ENCODE data around the gene KCNQ2.
"Not testable (repeated sequence)": the region's sequence is repeated elsewhere in the genome, so short reads cannot be mapped to it uniquely, and the experiment has no call there.

KCNQ2 gene

GRCh38 chr20:63488315-63489251, 16.1 kb upstream of the KCNQ2 start:
- no peak for DNase-seq

- no peak for DNase-seq
Observed at GRCh38 chr20:63487781-63488241, 15.4 kb upstream of the KCNQ2 start.

GRCh38 chr20:63487116-63487764, 14.8 kb upstream of the KCNQ2 start:
- no peak for DNase-seq

GRCh38 chr20:63486300-63486855, 13.9 kb upstream of the KCNQ2 start:
- DNase-seq: no peak

- no peak for DNase-seq
Observed at GRCh38 chr20:63484651-63485403, 12.4 kb upstream of the KCNQ2 start.

GRCh38 chr20:63484236-63484635, 11.8 kb upstream of the KCNQ2 start:
- DNase-seq: no peak

- no peak for DNase-seq
Observed at GRCh38 chr20:63483834-63484233, 11.4 kb upstream of the KCNQ2 start.

- DNase-seq: no peak
Observed at GRCh38 chr20:63482021-63482587, 9.6 kb upstream of the KCNQ2 start.

- DNase-seq: no peak
Observed at GRCh38 chr20:63481503-63481902, 9.0 kb upstream of the KCNQ2 start.

GRCh38 chr20:63479695-63480419, 7.4 kb upstream of the KCNQ2 start:
- DNase-seq: not testable (repeated sequence)

- no peak for DNase-seq
Observed at GRCh38 chr20:63478346-63479302, 6.2 kb upstream of the KCNQ2 start.

GRCh38 chr20:63477944-63478343, 5.5 kb upstream of the KCNQ2 start:
- DNase-seq: no peak

- DNase-seq: no peak
Observed at GRCh38 chr20:63477061-63477616, 4.7 kb upstream of the KCNQ2 start.

- no peak for DNase-seq
Observed at GRCh38 chr20:63475209-63475608, 2.8 kb upstream of the KCNQ2 start.

GRCh38 chr20:63473555-63474449, 1.3 kb upstream of the KCNQ2 start:
- no peak for DNase-seq

GRCh38 chr20:63472862-63473390, 471 bp upstream of the KCNQ2 start:
- no peak for DNase-seq

- no peak for DNase-seq
Observed at GRCh38 chr20:63471717-63471980, 806 bp downstream of the KCNQ2 start.

GRCh38 chr20:63471002-63471716, 1.3 kb downstream of the KCNQ2 start:
- DNase-seq: no peak

- no peak for DNase-seq
Observed at GRCh38 chr20:63470410-63470809, 2.0 kb downstream of the KCNQ2 start.

All from right forelimb (tissue), 1 donor.